ENCODE data around the gene ZNF407.

GRCh38 chr18:75073654-75074053, 476.0 kb downstream of the ZNF407 start:
- TF ChIP-seq CTCF (IDR thresholded peaks at IDR 0.05) (no peak), POLR2A (IDR thresholded peaks at IDR 0.05) (no peak)

Data from heart left ventricle (tissue), 13 donors.